ENCODE results near the gene ZNF644.
"Not testable (repeated sequence)": the region's sequence is repeated elsewhere in the genome, so short reads cannot be mapped to it uniquely, and the experiment has no call there.

DNA sequence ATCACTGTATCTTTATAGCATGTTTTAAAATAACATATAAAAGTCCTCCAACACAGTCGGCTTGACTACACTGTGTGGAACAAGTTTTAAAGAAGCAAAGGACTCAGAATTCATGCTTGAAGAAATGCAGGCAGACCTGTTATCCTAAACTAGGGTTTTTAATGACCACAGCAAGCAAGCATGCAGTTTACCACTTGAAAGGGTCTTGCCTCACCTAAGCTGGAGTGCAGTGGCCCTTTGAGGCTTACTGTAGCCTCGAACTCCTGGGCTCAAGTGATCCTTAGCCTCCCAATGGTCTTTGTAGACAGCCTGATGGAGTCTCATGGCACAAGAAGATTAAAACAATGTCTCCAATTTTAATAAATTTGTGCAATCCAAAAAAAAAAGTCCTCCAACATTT is 27.7 kb upstream of the ZNF644 start:
- TF ChIP-seq, protein P1, sequence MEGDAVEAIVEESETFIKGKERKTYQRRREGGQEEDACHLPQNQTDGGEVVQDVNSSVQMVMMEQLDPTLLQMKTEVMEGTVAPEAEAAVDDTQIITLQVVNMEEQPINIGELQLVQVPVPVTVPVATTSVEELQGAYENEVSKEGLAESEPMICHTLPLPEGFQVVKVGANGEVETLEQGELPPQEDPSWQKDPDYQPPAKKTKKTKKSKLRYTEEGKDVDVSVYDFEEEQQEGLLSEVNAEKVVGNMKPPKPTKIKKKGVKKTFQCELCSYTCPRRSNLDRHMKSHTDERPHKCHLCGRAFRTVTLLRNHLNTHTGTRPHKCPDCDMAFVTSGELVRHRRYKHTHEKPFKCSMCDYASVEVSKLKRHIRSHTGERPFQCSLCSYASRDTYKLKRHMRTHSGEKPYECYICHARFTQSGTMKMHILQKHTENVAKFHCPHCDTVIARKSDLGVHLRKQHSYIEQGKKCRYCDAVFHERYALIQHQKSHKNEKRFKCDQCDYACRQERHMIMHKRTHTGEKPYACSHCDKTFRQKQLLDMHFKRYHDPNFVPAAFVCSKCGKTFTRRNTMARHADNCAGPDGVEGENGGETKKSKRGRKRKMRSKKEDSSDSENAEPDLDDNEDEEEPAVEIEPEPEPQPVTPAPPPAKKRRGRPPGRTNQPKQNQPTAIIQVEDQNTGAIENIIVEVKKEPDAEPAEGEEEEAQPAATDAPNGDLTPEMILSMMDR (IDR thresholded peaks at IDR 0.05), result not testable (repeated sequence)
- not testable (repeated sequence) for TF ChIP-seq ZFX (IDR thresholded peaks at IDR 0.05; ENCODE audit: borderline replicate concordance)

Data from 22Rv1 (cell line).